Neutrophil (primary cell): ENCODE data around the gene OLFML1.

Experiments used
- H3K27ac ChIP-seq: fragments of 200-600 bp; sonication (generic); 2 replicates; pipeline ENCODE4 v1.5.1; 2016; ENCODE audit warnings: mild to moderate bottlenecking, moderate library complexity
- H3K27me3 ChIP-seq: fragments of 200-600 bp; sonication (generic); 2 replicates; pipeline ENCODE4 v1.6.0; 2016; ENCODE audit warnings: mild to moderate bottlenecking
- H3K36me3 ChIP-seq: fragments of 200-600 bp; sonication (generic); 2 replicates; pipeline ENCODE4 v1.5.1; 2017
- H3K4me1 ChIP-seq, 2 experiments: fragments of 200-600 bp in 1 of 2; sonication (generic) in 1 of 2; 1 replicate in 1 of 2; 2 replicates in 1 of 2; pipeline versions ENCODE4 v1.5.1 to v1.6.1; 2013 to 2016; ENCODE audit warnings: low read depth in 1 of 2, low read length in 1 of 2, mild to moderate bottlenecking in 1 of 2, moderate library complexity in 1 of 2; ENCODE audit not compliant: control insufficient read depth in 1 of 2, insufficient read depth in 1 of 2
- H3K4me3 ChIP-seq, 2 experiments: fragments of 200-600 bp in 1 of 2; sonication (generic) in 1 of 2; 1 replicate in 1 of 2; 2 replicates in 1 of 2; pipeline ENCODE4 v1.5.1; 2013 to 2016; ENCODE audit warnings: low read depth in 1 of 2, low read length in 1 of 2, mild to moderate bottlenecking in 1 of 2, moderate library complexity in 1 of 2
- H3K9me3 ChIP-seq: fragments of 200-600 bp; sonication (generic); 2 replicates; pipeline ENCODE4 v1.5.1; 2016
- TF ChIP-seq, protein P1 (sequence below): fragments of 200-600 bp; sonication (generic); IDR thresholded peaks from 2 replicates; pipeline ENCODE4 v1.5.1; 2016; ENCODE audit warnings: antibody characterized with exemption

The OLFML1 gene

DNA sequence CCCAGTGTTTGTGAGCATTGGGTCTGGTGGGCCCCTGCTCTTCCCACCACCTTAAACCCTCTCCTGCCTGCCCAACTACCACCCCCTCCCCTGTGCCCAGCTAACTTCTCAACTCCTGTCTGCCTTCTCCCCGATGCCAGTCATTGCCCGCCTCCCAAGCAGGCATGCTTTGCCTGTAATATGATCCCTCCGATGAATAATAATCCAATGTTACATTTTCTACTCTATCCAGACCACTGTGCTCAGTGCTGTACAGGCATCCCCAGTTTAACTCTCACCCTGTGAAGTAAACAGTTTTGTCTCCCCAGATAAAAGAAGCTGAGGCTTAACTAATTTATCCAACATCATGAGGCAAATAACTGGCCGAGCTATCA, 35.5 kb upstream of the OLFML1 start:
- no peak overlapping the region for H3K27ac ChIP-seq
- TF ChIP-seq, protein P1, sequence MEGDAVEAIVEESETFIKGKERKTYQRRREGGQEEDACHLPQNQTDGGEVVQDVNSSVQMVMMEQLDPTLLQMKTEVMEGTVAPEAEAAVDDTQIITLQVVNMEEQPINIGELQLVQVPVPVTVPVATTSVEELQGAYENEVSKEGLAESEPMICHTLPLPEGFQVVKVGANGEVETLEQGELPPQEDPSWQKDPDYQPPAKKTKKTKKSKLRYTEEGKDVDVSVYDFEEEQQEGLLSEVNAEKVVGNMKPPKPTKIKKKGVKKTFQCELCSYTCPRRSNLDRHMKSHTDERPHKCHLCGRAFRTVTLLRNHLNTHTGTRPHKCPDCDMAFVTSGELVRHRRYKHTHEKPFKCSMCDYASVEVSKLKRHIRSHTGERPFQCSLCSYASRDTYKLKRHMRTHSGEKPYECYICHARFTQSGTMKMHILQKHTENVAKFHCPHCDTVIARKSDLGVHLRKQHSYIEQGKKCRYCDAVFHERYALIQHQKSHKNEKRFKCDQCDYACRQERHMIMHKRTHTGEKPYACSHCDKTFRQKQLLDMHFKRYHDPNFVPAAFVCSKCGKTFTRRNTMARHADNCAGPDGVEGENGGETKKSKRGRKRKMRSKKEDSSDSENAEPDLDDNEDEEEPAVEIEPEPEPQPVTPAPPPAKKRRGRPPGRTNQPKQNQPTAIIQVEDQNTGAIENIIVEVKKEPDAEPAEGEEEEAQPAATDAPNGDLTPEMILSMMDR = no peak
- no peaks in the 10 kb centered on the region for H3K9me3 ChIP-seq
- H3K4me3 ChIP-seq = no peak overlapping the region
- no peaks in the 10 kb centered on the region for H3K36me3 ChIP-seq
- peaks cover under 1% of the 10 kb centered on the region for H3K27me3 ChIP-seq
- H3K4me1 ChIP-seq = peaks cover 0 to 7% of the 10 kb centered on the region in 2 experiments

DNA sequence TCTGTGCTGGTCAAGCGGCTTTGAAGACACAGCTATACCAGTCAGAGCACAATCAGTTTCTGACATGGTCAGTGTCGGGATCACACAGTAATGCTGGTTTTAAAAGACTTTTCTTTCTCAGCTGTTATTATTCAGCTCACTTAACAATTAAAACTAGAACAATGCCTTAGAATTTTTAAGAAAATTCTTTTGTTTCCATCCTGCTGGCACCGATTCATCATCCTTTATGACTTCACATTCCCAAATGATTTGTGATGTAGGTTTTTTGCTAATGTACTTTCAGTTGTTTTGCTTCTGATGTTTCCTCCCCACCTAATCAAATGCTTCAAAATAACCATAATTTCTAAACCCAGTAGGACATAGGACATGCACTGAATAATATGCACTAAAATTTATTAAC, 34.5 kb upstream of the OLFML1 start:
- H3K36me3 ChIP-seq = no peaks in the 10 kb centered on the region
- no peak overlapping the region for H3K27ac ChIP-seq

DNA sequence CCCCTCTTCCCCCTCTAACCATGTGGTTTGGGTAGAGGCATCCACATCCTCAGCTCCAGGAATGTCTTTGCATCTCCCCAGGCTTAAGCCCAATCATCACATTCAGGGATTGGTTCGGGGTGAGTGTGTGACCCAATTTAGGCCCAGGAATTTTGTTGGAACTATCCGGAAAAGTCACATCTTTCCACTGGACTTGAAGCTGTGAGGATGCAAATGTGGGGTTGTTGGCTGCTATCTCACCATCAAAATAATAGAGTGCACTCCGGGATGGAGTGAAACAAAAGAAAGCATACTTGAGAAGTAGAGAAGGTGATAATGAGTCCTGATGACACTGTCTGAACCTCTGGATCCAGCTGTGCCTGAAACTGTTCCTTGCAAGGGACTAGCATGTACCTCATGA, 33.8 kb upstream of the OLFML1 start:
- H3K36me3 ChIP-seq = no peaks in the 10 kb centered on the region
- peaks cover 0 to 7% of the 10 kb centered on the region in 2 experiments for H3K4me1 ChIP-seq
- no peak overlapping the region for H3K4me3 ChIP-seq
- H3K27me3 ChIP-seq = no peaks in the 10 kb centered on the region
- no peaks in the 10 kb centered on the region for H3K9me3 ChIP-seq
- no peak overlapping the region for H3K27ac ChIP-seq
- TF ChIP-seq, protein P1 = no peak

More for the DNA sequence above, 34.5 kb upstream of the OLFML1 start:
- peaks cover 0 to 7% of the 10 kb centered on the region in 2 experiments for H3K4me1 ChIP-seq
- TF ChIP-seq, protein P1 = no peak
- no peaks in the 10 kb centered on the region for H3K9me3 ChIP-seq
- no peak overlapping the region for H3K4me3 ChIP-seq
- no peaks in the 10 kb centered on the region for H3K27me3 ChIP-seq

DNA sequence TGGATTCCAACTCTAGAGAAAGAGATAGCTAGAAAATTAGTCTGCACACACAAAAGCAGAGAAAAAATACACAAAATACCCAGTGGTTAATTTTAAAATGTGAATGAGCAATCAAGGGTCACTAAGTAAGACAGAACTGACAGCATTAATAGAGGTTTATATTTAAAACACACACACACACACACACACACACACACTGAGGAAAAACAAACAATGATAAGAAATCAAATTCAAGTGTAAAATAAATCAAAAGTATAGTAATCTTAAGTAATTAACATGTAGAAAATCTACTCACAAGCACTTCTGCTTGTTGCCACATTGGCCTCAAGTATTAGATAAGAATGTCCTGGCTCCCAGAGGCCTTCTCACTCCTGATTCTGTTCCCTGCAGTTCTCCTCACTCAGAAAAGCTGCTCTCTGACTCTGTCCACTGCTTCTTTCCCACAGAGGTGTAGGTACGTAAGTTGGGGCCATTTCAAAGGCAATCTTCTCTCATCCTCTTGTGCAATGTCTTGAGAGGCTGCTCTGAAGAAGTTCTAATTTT, 33.3 kb upstream of the OLFML1 start:
- Histone ChIP-seq H3K4me1 (peaks cover 0 to 7% of the 10 kb centered on the region in 2 experiments), H3K27ac (no peak overlapping the region), H3K27me3 (no peaks in the 10 kb centered on the region), H3K36me3 (no peaks in the 10 kb centered on the region), H3K9me3 (no peaks in the 10 kb centered on the region), H3K4me3 (no peak overlapping the region)
- TF ChIP-seq, protein P1 = no peak

DNA sequence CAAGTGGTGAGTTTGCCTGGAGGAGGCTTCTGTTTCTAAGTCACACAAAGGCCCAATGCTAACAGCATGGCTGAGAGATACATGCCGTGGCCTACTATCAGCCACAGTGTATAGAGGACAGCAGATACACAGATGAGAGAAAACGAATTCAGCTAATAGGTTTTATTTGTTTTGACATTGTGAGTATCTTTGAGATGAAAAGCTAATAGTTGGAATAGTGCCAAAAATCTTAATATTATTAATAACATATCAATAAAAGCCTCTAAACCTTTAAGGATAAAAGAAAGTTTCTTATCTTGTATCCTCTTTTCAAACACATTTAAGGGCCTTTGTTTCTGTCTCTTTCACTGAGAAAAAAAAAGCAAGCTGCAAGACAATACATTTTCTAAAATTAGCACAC, 30.5 kb upstream of the OLFML1 start:
- no peaks in the 10 kb centered on the region for H3K36me3 ChIP-seq

More for the DNA sequence above, 30.5 kb upstream of the OLFML1 start:
- Histone ChIP-seq H3K4me1 (peaks cover 0 to under 1% of the 10 kb centered on the region in 2 experiments), H3K4me3 (no peak overlapping the region), H3K9me3 (no peaks in the 10 kb centered on the region), H3K27me3 (no peaks in the 10 kb centered on the region), H3K27ac (no peak overlapping the region)
- TF ChIP-seq, protein P1 = no peak
